Inferior parietal cortex (tissue), 1 donor: ENCODE measurements around the gene IFNA8.
"Not testable (repeated sequence)": the region's sequence is repeated elsewhere in the genome, so short reads cannot be mapped to it uniquely, and the experiment has no call there.

ENCODE experiments used
- DNase-seq: peaks from one replicate; pipeline ENCODE4 v3.0.0-alpha.2; 2016; ENCODE audit errors: extremely low spot score

The IFNA8 gene

GRCh38 chr9:21428235-21428634, 19.3 kb downstream of the IFNA8 start:
- no peak for DNase-seq

- DNase-seq: no peak
These were observed 20.3 kb downstream of the IFNA8 start for GRCh38 chr9:21429191-21429590.

DNA sequence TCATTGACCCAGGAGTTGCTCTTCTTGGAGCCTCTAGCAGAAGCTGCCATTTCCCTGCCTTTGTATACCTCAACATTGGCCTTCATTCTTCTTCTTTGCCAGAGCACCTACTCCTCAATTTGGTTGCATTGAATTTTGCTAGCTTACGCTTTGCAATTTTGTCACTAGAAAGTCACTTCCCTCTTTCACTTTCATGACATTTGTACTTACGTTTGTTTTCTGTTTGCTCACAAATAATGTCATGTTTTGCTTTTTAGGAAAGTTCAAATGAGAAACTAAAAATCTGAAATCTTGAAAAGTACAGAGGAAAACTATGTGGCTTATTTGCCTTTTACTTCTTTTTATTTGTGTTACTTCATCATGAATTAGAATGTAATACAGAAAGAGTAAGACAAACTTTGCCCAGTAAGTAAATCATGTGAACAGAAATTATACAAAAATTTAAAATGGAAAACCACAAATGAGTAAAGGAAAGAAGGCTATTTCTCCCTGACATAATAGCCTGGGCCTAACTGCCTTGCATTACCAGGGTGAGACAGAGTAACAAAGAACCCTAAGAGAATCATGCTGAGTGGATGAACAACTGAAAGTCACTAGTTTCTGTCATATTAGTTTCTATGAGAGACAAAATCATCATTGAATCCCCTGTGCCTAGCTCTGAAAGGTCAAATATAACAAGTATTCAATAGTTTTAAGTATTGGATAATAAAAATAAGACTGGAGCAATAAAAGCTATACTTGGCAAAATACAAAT, 23.9 kb downstream of the IFNA8 start:
- no peak for DNase-seq

- peak; percentile 81 for DNase-seq
These were observed 25.5 kb downstream of the IFNA8 start for GRCh38 chr9:21434202-21435014.

DNA sequence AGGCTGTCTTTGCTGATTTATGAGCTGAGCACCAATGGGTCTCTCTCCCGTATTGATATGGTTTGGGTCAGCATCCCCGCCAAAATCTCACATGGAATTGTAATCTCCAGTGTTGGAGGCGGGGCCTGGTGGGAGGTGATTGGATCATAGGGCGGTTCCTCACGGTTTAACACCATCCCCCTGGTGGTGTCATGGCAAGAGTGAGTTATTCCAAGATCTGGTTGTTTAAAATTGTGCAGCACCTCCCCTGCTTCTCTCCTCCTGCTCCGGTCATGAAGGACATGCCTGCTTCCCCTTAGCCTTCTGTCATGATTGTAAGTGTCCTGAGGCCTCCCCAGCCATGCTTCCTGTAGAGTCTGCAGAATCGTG, 26.1 kb downstream of the IFNA8 start:
- DNase-seq: not testable (repeated sequence)

DNA sequence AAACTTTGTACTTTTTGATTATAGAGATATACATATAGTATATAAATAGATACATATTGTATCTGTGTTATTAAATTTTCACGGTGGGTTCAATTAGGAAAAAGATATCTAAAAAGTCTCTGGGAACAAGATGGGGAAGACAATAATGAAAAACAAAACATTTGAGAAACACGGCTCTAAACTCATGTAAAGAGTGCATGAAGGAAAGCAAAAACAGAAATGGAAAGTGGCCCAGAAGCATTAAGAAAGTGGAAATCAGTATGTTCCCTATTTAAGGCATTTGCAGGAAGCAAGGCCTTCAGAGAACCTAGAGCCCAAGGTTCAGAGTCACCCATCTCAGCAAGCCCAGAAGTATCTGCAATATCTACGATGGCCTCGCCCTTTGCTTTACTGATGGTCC, 31.2 kb downstream of the IFNA8 start, which contains the start of gene IFNA1:
TSS of gene IFNA1 (plus strand) at position 301 of the 400 bp plus-strand sequence. CDS start at position 370, 69 bp downstream.
- no peak for DNase-seq

GRCh38 chr9:21443849-21444625, 35.1 kb downstream of the IFNA8 start:
- DNase-seq: no peak

DNA sequence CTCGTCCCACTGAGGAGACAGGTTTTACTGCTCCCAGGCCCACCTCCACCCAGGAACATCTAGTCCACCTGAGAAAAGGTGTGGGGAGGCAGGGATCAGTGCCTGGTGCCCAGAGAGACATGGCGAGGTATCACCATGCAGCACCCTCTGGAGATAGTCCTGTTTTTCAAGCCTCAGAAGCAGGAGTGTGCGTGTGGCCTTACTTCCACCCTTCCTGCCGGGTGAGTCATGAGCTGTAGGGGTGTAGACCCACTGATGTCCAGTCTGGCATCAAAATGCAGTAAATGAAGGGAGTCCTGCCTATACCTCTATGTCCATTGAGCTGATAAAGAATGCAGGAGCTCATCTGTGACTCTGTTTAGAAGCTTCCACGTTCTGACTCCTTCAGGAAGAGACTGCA, 40.4 kb downstream of the IFNA8 start:
- DNase-seq: not testable (repeated sequence)

DNA sequence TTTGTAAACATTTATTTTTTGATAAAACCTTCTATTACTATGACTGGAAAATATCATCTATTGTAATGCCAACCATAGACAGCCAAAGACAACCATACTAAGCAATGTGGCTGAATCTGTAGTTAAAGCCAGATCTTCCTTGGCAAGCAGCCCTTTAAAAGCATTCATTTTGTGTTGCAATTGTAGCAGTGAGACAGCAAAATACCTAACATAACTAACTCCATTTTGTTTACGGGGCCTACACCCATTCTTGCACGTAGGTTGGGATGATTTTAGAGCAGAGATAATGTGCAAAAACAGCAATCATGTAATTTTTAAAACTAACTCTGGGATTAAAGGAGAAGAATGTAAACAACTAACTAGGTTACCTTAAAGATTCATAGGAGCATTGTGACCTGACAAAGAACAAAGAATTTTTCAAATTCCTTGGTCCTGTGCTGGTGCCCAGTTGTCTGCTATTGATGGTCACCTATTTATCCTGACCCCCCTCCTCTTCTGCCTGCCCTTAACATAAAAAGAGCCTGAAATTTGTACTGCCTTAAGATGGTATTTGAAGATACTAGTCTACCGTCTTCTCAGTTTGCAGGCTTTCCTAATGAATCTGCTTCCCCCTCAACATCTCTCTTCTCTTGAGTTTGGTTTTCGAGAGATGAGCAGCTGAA, 41.9 kb downstream of the IFNA8 start:
- DNase-seq: no peak

DNA sequence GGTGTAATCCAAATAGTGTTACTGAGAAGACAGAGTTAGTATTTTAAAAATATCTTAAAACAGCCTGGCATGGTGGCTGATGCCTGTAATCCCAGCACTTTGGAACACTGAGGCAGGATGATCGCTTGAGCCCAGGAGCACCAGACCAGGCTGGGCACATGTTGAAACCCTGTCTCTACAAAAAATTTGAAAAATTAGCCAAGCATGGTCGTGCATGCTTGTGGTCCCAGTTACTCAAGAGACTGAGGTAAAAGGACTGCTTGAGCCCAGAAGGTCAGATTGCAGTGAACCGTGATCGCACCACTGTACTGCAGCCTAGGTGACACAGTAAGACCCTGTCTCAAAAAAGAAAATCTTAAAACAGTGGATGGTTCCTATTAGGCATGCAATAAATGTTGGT, 43.8 kb downstream of the IFNA8 start:
- no peak for DNase-seq

- no peak for DNase-seq
These were observed 45.2 kb downstream of the IFNA8 start for GRCh38 chr9:21454149-21454548.

DNA sequence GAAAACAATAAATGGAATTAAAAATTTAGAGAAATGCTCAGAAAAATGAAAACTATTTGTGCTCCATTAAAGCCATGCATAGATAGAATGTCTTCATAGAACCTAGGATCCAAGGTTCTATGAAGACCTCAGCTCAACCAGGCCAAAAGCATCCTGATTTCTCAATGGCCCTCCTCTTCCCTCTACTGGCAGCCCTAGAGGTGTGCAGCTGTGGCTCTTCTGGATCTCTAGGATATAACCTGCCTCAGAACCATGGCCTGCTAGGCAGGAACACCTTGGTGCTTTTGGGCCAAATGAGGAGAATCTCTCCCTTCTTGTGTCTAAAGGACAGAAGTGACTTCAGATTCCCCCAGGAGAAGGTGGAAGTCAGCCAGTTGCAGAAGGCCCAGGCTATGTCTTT, 46.4 kb downstream of the IFNA8 start:
- DNase-seq: peak; percentile 43
